Ovary (tissue), 9 donors: ENCODE results near the gene ELL2. TPM values are rescaled to one million over a fixed set of nuclear protein-coding genes. Genes with fewer than 3 reads are reported as not detected.
"Not testable (repeated sequence)": the region's sequence is repeated elsewhere in the genome, so short reads cannot be mapped to it uniquely, and the experiment has no call there.

ENCODE experiments used
- DNase-seq, 5 donors: peaks; one replicate each; pipeline ENCODE4 v3.0.0-alpha.2; 2019 to 2020
- H3K27ac ChIP-seq, 2 donors: fragments of 200-600 bp; one replicate each; pipeline versions ENCODE4 v1.5.1 to v1.8.0; 2019 to 2022
- H3K27me3 ChIP-seq: fragments of 200-600 bp; one replicate; pipeline ENCODE4 v1.8.0; 2022
- H3K36me3 ChIP-seq: fragments of 200-600 bp; sonication (generic); one replicate; pipeline ENCODE4 v1.5.1; 2019
- H3K4me1 ChIP-seq: one replicate; pipeline ENCODE4 v1.8.1; 2013; ENCODE audit warnings: mild to moderate bottlenecking, moderate library complexity; ENCODE audit not compliant: insufficient read depth
- H3K4me3 ChIP-seq: fragments of 200-600 bp; sonication (generic); one replicate; pipeline ENCODE4 v1.5.1; 2017
- H3K9me3 ChIP-seq, 2 donors: fragments of 200-600 bp in 1 of 2; sonication (generic) in 1 of 2; one replicate each; pipeline versions ENCODE4 v1.5.1 to v1.8.1; 2013 to 2019; ENCODE audit warnings: mild to moderate bottlenecking in 1 of 2, moderate library complexity in 1 of 2
- CTCF ChIP-seq, 3 donors: fragments of 450-650 bp in 2 of 3; fragments of 200-600 bp in 1 of 3; IDR thresholded peaks; one replicate each; pipeline versions ENCODE4 v1.5.1 to v1.8.0; 2016 to 2022; ENCODE audit warnings: antibody characterized with exemption in 3 of 3, mild to moderate bottlenecking in 1 of 3
- EP300 ChIP-seq: sonication (generic); formaldehyde crosslinking; IDR thresholded peaks from one replicate; pipeline ENCODE4 v1.6.1; 2017; ENCODE audit warnings: antibody characterized with exemption
- POLR2A ChIP-seq: fragments of 450-650 bp; IDR thresholded peaks from one replicate; pipeline ENCODE4 v1.6.1; 2017; ENCODE audit warnings: antibody characterized with exemption, mild to moderate bottlenecking, moderate library complexity
- WGBS, 3 donors: extraction: QIAGEN DNeasy Blood & Tissue Kit in 1 of 3; methylation state at CpG; one replicate each; pipeline versions ENCODE4 v1.1.5 to v1.1.7; 2013 to 2017; 5-methylcytosine and 5-hydroxymethylcytosine counted together
- intact Hi-C, 4 donors: fragments of 100-400 bp; cut with DNase I; formaldehyde crosslinking; loops; one replicate each; pipeline versions ENCODE4 v1.11.0 to v1.15.1; 2022 to 2023
- polyA plus RNA-seq, 2 donors: library from polyadenylated mRNA; stranded (reverse); fragments of 200-250 nt in 1 of 2; fragments of 350-450 nt in 1 of 2; fragmentation: Illumina TruSeq in 1 of 2; extraction: RNeasy Lipid Tissue Mini Kit (QIAGEN cat#74804) in 1 of 2; gene quantifications; one replicate each; pipeline ENCODE4 v1.2.3, GENCODE V29; 2013 to 2014
- total RNA-seq, 7 donors: library from RNA; depleted of rRNA in 2 of 7; stranded (reverse); fragments of >200 nt in 2 of 7; fragmentation: NEBNext Ultra II Directional in 3 of 7; extraction: Animal tissue kit (Norgen Biotek cat#: 25700) in 3 of 7; gene quantifications; one replicate each; pipeline versions ENCODE4 v1.1.0 to v1.2.4, GENCODE V29; 2016 to 2023
- donor health status: DM: no; HTN: no; CAD: no; lungs with moderate emphysema.
- donor health status: DM: no; HTN: no; CAD: no.
- donor health status: Bipolar disorder and iron deficiency.
- donor health status: DM: yes; HTN: yes; CAD: no.
- donor health status: DM: no; HTN: no; CAD: no.
- donor health status: DM: yes; HTN: yes; CAD: no.

Gene ELL2
- total and polyA plus RNA-seq, 9 donors: 7.2 to 73.2 (median 25.1) TPM

GRCh38 chr5:95870105-95870672 is 91.5 kb downstream of the ELL2 start:
- Histone ChIP-seq H3K4me3 (no peak overlapping the region), H3K36me3 (no peaks in the 10 kb centered on the region), H3K4me1 (no peaks in the 10 kb centered on the region), H3K27ac (no peak overlapping the region), H3K27me3 (no peaks in the 10 kb centered on the region), H3K9me3 (no peaks in the 10 kb centered on the region)
- intact Hi-C loops: no loop called here
- DNase-seq: no peak
- TF ChIP-seq EP300 (no peak), CTCF (IDR thresholded peaks at IDR 0.05) (no peak), POLR2A (no peak)
- 53 to 63% (median 63%) methylated on average over 1 of the region's 1 CpG for WGBS, 3 donors

- H3K4me1 ChIP-seq, H3K4me3 ChIP-seq, intact Hi-C loops, H3K27ac ChIP-seq, H3K36me3 ChIP-seq, H3K27me3 ChIP-seq, H3K9me3 ChIP-seq, DNase-seq: not testable (repeated sequence)
- 61 to 63% (median 62%) methylated on average over 3 of the region's 3 CpGs for WGBS, 3 donors
Measured at GRCh38 chr5:95869173-95869855, 92.3 kb downstream of the ELL2 start.

GRCh38 chr5:95868136-95868535 is 93.5 kb downstream of the ELL2 start:
- H3K36me3 ChIP-seq: no peaks in the 10 kb centered on the region
- DNase-seq: no peak
- TF ChIP-seq CTCF (IDR thresholded peaks at IDR 0.05) (no peak), EP300 (no peak), POLR2A (no peak)
- no peaks in the 10 kb centered on the region for H3K27me3 ChIP-seq
- no peaks in the 10 kb centered on the region for H3K9me3 ChIP-seq
- 95 to 99% (median 97%) methylated on average over 4 of the region's 4 CpGs for WGBS, 3 donors
- intact Hi-C loops: no loop called here
- no peak overlapping the region for H3K27ac ChIP-seq
- H3K4me3 ChIP-seq: no peak overlapping the region
- no peaks in the 10 kb centered on the region for H3K4me1 ChIP-seq

GRCh38 chr5:95866435-95867040 is 95.1 kb downstream of the ELL2 start:
- intact Hi-C loops: no loop called here
- H3K9me3 ChIP-seq: no peaks in the 10 kb centered on the region
- no peak overlapping the region for H3K4me3 ChIP-seq
- H3K27ac ChIP-seq: no peak overlapping the region
- 52 to 85% (median 78%) methylated on average over 1 of the region's 1 CpG for WGBS, 3 donors
- no peaks in the 10 kb centered on the region for H3K4me1 ChIP-seq
- no peaks in the 10 kb centered on the region for H3K36me3 ChIP-seq
- TF ChIP-seq CTCF (IDR thresholded peaks at IDR 0.05): no peak
- no peak for TF ChIP-seq EP300
- TF ChIP-seq POLR2A: no peak
- H3K27me3 ChIP-seq: no peaks in the 10 kb centered on the region
- no peak for DNase-seq

GRCh38 chr5:95864944-95865504 is 96.6 kb downstream of the ELL2 start:
- H3K36me3 ChIP-seq: no peaks in the 10 kb centered on the region
- no peak for DNase-seq
- H3K4me3 ChIP-seq: no peak overlapping the region
- 88 to 93% (median 91%) methylated on average over 6 of the region's 6 CpGs for WGBS, 3 donors
- no peaks in the 10 kb centered on the region for H3K27me3 ChIP-seq
- intact Hi-C loops: no loop called here
- H3K9me3 ChIP-seq: no peaks in the 10 kb centered on the region
- no peaks in the 10 kb centered on the region for H3K4me1 ChIP-seq
- no peak overlapping the region for H3K27ac ChIP-seq
- TF ChIP-seq CTCF (IDR thresholded peaks at IDR 0.05) (no peak), EP300 (no peak), POLR2A (no peak)
